GF-D8 (cell line): Measurements from ENCODE around the gene EDC3.
"Not testable (repeated sequence)": the region's sequence is repeated elsewhere in the genome, so short reads cannot be mapped to it uniquely, and the experiment has no call there.

Experiments used
- DNase-seq: peaks from one replicate; lab custom pipeline; 2025; lab: John Stamatoyannopoulos, UW

The EDC3 gene

GRCh38 chr15:74710319-74711094 lies 14.7 kb upstream of the EDC3 start:
- peak; percentile 18 for DNase-seq

- no peak for DNase-seq
Observed at GRCh38 chr15:74709892-74710291, 14.1 kb upstream of the EDC3 start.

GRCh38 chr15:74709011-74709410 lies 13.2 kb upstream of the EDC3 start:
- DNase-seq = no peak

GRCh38 chr15:74696808-74697207 lies 984 bp upstream of the EDC3 start:
- no peak for DNase-seq

GRCh38 chr15:74696398-74696729 lies 540 bp upstream of the EDC3 start:
- no peak for DNase-seq

GRCh38 chr15:74692327-74692726 lies 3.5 kb downstream of the EDC3 start:
- DNase-seq = no peak

GRCh38 chr15:74683758-74684157 lies 12.1 kb downstream of the EDC3 start:
- DNase-seq = no peak

GRCh38 chr15:74682954-74683353 lies 12.9 kb downstream of the EDC3 start:
- DNase-seq = no peak

GRCh38 chr15:74680456-74680855 lies 15.4 kb downstream of the EDC3 start:
- DNase-seq = no peak

- DNase-seq = no peak
Observed at GRCh38 chr15:74676801-74677200, 19.0 kb downstream of the EDC3 start.

GRCh38 chr15:74674161-74674560 lies 21.7 kb downstream of the EDC3 start:
- no peak for DNase-seq

- DNase-seq = no peak
Observed at GRCh38 chr15:74669627-74670026, 26.2 kb downstream of the EDC3 start.

- DNase-seq = no peak
Observed at GRCh38 chr15:74667975-74668374, 27.8 kb downstream of the EDC3 start.

- no peak for DNase-seq
Observed at GRCh38 chr15:74664670-74665069, 31.2 kb downstream of the EDC3 start.

- peak; percentile 35 for DNase-seq
Observed at GRCh38 chr15:74664028-74664616, 31.7 kb downstream of the EDC3 start.

- DNase-seq = no peak
Observed at GRCh38 chr15:74663303-74664027, 32.4 kb downstream of the EDC3 start.

- no peak for DNase-seq
Observed at GRCh38 chr15:74662064-74662860, 33.6 kb downstream of the EDC3 start.

GRCh38 chr15:74661280-74661679 lies 34.5 kb downstream of the EDC3 start:
- DNase-seq = not testable (repeated sequence)

GRCh38 chr15:74657846-74658245 lies 38.0 kb downstream of the EDC3 start:
- no peak for DNase-seq

GRCh38 chr15:74656935-74657535 lies 38.8 kb downstream of the EDC3 start:
- DNase-seq = no peak

GRCh38 chr15:74655424-74655823 lies 40.4 kb downstream of the EDC3 start:
- DNase-seq = no peak
